MM.1S (cell line): ENCODE results near the gene TMEM150B.

Source experiments
- DNase-seq: peaks from one replicate; pipeline ENCODE4 v3.0.0-alpha.2; 2015
- H2AFZ ChIP-seq: fragments of 300-600 bp; sonication (generic); 2 replicates; pipeline ENCODE4 v1.6.0; 2016; ENCODE audit warnings: antibody characterized with exemption, low read length
- H3F3A ChIP-seq: fragments of 300-600 bp; sonication (generic); 2 replicates; pipeline ENCODE4 v1.6.1; 2016; ENCODE audit warnings: mild to moderate bottlenecking, antibody characterized with exemption, low read length, moderate library complexity, mixed read lengths; ENCODE audit not compliant: insufficient read depth
- H3K27ac ChIP-seq: fragments of 300-600 bp; sonication (generic); 2 replicates; pipeline ENCODE4 v1.5.1; 2016; ENCODE audit warnings: mild to moderate bottlenecking, low read length
- H3K27me3 ChIP-seq: fragments of 300-600 bp; sonication (generic); replicated peaks from 2 replicates; pipeline ENCODE4 v1.6.0; 2016; ENCODE audit warnings: low read length; ENCODE audit not compliant: insufficient read depth
- H3K36me3 ChIP-seq: fragments of 300-600 bp; sonication (generic); replicated peaks from 2 replicates; pipeline ENCODE4 v1.6.1; 2016; ENCODE audit warnings: mild to moderate bottlenecking, low read length, mixed read lengths; ENCODE audit not compliant: insufficient read depth
- H3K4me1 ChIP-seq: fragments of 300-600 bp; sonication (generic); 2 replicates; pipeline ENCODE4 v1.6.1; 2016; ENCODE audit warnings: low read length, mixed read lengths
- H3K4me2 ChIP-seq: fragments of 300-600 bp; sonication (generic); 2 replicates; pipeline ENCODE4 v1.6.0; 2016; ENCODE audit warnings: low read depth, low read length
- H3K4me3 ChIP-seq: fragments of 300-600 bp; sonication (generic); 2 replicates; pipeline ENCODE4 v1.5.1; 2016; ENCODE audit warnings: low read length, mixed read lengths
- H3K79me2 ChIP-seq: fragments of 300-600 bp; sonication (generic); 2 replicates; pipeline ENCODE4 v1.6.1; 2016; ENCODE audit warnings: mixed run types, low read length, mixed read lengths
- H3K9ac ChIP-seq: fragments of 300-600 bp; sonication (generic); 2 replicates; pipeline ENCODE4 v1.6.1; 2016; ENCODE audit warnings: low read length, mixed read lengths
- H3K9me2 ChIP-seq: fragments of 300-600 bp; sonication (generic); replicated peaks from 2 replicates; pipeline ENCODE4 v1.6.1; 2016; ENCODE audit warnings: mild to moderate bottlenecking, low read length, mixed read lengths; ENCODE audit not compliant: insufficient read depth
- H3K9me3 ChIP-seq: fragments of 300-600 bp; sonication (generic); replicated peaks from 2 replicates; pipeline ENCODE4 v1.6.1; 2016; ENCODE audit warnings: mild to moderate bottlenecking, low read length, mixed read lengths; ENCODE audit not compliant: insufficient read depth
- H4K20me1 ChIP-seq: fragments of 300-600 bp; sonication (generic); 2 replicates; pipeline ENCODE4 v1.6.1; 2016; ENCODE audit warnings: mild to moderate bottlenecking, low read length, moderate library complexity, mixed read lengths; ENCODE audit not compliant: insufficient read depth
- CTCF ChIP-seq: fragments of 300-600 bp; sonication (generic); IDR thresholded peaks from 2 replicates; pipeline ENCODE4 v1.5.1; 2016; ENCODE audit warnings: antibody characterized with exemption, low read length, mixed read lengths
- EZH2 ChIP-seq: fragments of 300-600 bp; sonication (generic); optimal IDR thresholded peaks from 2 replicates; pipeline ENCODE3; 2017; ENCODE audit warnings: low read depth, mild to moderate bottlenecking, antibody characterized with exemption, low read length, mixed read lengths
- EZH2phosphoT487 ChIP-seq: fragments of 300-600 bp; sonication (generic); IDR thresholded peaks from 2 replicates; pipeline ENCODE4 v1.6.1; 2018; ENCODE audit warnings: antibody characterized with exemption, low read length

Gene TMEM150B

GRCh38 chr19:55315956-55316525 lies 9.1 kb downstream of the TMEM150B start:
- Histone ChIP-seq H2AFZ (no peak overlapping the region), H4K20me1 (no peaks in the 10 kb centered on the region), H3F3A (no peaks in the 10 kb centered on the region), H3K4me3 (no peak overlapping the region), H3K9ac (no peak overlapping the region), H3K36me3 (no peaks in the 10 kb centered on the region), H3K27ac (no peak overlapping the region), H3K79me2 (no peaks in the 10 kb centered on the region), H3K4me1 (no peaks in the 10 kb centered on the region), H3K9me2 (no peaks in the 10 kb centered on the region), H3K9me3 (no peaks in the 10 kb centered on the region), H3K27me3 (no peaks in the 10 kb centered on the region), H3K4me2 (no peak overlapping the region)
- no peak for TF ChIP-seq EZH2phosphoT487
- DNase-seq = no peak

GRCh38 chr19:55314396-55314795 lies 10.7 kb downstream of the TMEM150B start:
- TF ChIP-seq EZH2 = no peak
- no peak for TF ChIP-seq EZH2phosphoT487
- no peak for TF ChIP-seq CTCF
- H3K9me2 ChIP-seq = no peaks in the 10 kb centered on the region
- H3K4me3 ChIP-seq = no peak overlapping the region
- no peak overlapping the region for H3K27ac ChIP-seq
- H3K27me3 ChIP-seq = no peaks in the 10 kb centered on the region
- no peak overlapping the region for H2AFZ ChIP-seq
- no peaks in the 10 kb centered on the region for H3K36me3 ChIP-seq
- H4K20me1 ChIP-seq = no peaks in the 10 kb centered on the region
- DNase-seq = no peak
- H3K79me2 ChIP-seq = no peaks in the 10 kb centered on the region
- no peak overlapping the region for H3K4me2 ChIP-seq
- H3F3A ChIP-seq = no peaks in the 10 kb centered on the region
- H3K9ac ChIP-seq = no peak overlapping the region
- no peaks in the 10 kb centered on the region for H3K4me1 ChIP-seq
- H3K9me3 ChIP-seq = no peaks in the 10 kb centered on the region

GRCh38 chr19:55312621-55313512 lies 12.3 kb downstream of the TMEM150B start:
- Histone ChIP-seq H3K4me3 (no peak overlapping the region), H3F3A (peaks cover 4% of the 10 kb centered on the region), H3K36me3 (no peaks in the 10 kb centered on the region), H4K20me1 (no peaks in the 10 kb centered on the region), H3K9me3 (no peaks in the 10 kb centered on the region), H3K4me1 (peaks cover 5% of the 10 kb centered on the region; the same call in 1 of the 2 replicates), H3K9ac (no peak overlapping the region), H3K79me2 (peaks cover 5% of the 10 kb centered on the region; the same call in 1 of the 2 replicates), H3K4me2 (no peak overlapping the region), H3K27me3 (no peaks in the 10 kb centered on the region), H3K9me2 (no peaks in the 10 kb centered on the region), H3K27ac (no peak overlapping the region), H2AFZ (no peak overlapping the region)
- DNase-seq = no peak
- no peak for TF ChIP-seq EZH2phosphoT487

GRCh38 chr19:55311797-55312196 lies 13.3 kb downstream of the TMEM150B start:
- Histone ChIP-seq H3K9ac (no peak overlapping the region), H4K20me1 (no peaks in the 10 kb centered on the region), H3F3A (peaks cover 8% of the 10 kb centered on the region), H3K36me3 (no peaks in the 10 kb centered on the region), H3K4me3 (no peak overlapping the region), H3K79me2 (peaks cover 5% of the 10 kb centered on the region; the same call in 1 of the 2 replicates), H3K4me2 (no peak overlapping the region), H3K9me3 (no peaks in the 10 kb centered on the region), H3K27me3 (no peaks in the 10 kb centered on the region), H2AFZ (no peak overlapping the region), H3K9me2 (no peaks in the 10 kb centered on the region), H3K27ac (no peak overlapping the region), H3K4me1 (peaks cover 11% of the 10 kb centered on the region)
- no peak for TF ChIP-seq EZH2phosphoT487
- TF ChIP-seq EZH2 = no peak
- no peak for TF ChIP-seq CTCF
- DNase-seq = no peak
